K562 (cell line): Measurements from ENCODE around the gene TRAF3IP3. TPM values are rescaled to one million over a fixed set of nuclear protein-coding genes. Genes with fewer than 3 reads are reported as not detected.

Source experiments
- AFF1 ChIP-seq, 2 experiments: fragments of 450-650 bp; IDR thresholded peaks; 2 replicates each; pipeline ENCODE4 v1.6.1; 2018; ENCODE audit warnings: mild to moderate bottlenecking in 2 of 2, low read depth in 1 of 2; ENCODE audit not compliant: partially characterized antibody in 2 of 2
- ARID3B ChIP-seq: fragments of 250-450 bp; sonication (Bioruptor Pico); IDR thresholded peaks from 2 replicates; pipeline ENCODE4 v1.4.0; 2020; ENCODE audit warnings: borderline replicate concordance
- CBX3 ChIP-seq, 2 experiments: IDR thresholded peaks; 1 replicate in 1 of 2; 2 replicates in 1 of 2; pipeline ENCODE4 v1.6.1; 2012; ENCODE audit warnings: inconsistent platforms in 2 of 2, low read length in 2 of 2, borderline replicate concordance in 1 of 2, control low read depth in 1 of 2
- CREBBP ChIP-seq: IDR thresholded peaks from one replicate; pipeline ENCODE4 v1.6.1; 2012; ENCODE audit warnings: low read depth, mild to moderate bottlenecking, control low read depth, inconsistent platforms, low read length
- DPF2 ChIP-seq: fragments of 450-650 bp; IDR thresholded peaks from 2 replicates; pipeline ENCODE4 v1.6.1; 2016
- ESRRB ChIP-seq: fragments of 250-450 bp; sonication (Bioruptor Pico); IDR thresholded peaks from 2 replicates; pipeline ENCODE4 v1.5.0; 2020; ENCODE audit warnings: mild to moderate bottlenecking, moderate library complexity, borderline replicate concordance
- FOXK1 ChIP-seq: sonication (generic); formaldehyde crosslinking; IDR thresholded peaks from 2 replicates; pipeline ENCODE4 v1.8.0; 2022; ENCODE audit warnings: missing genetic modification reagents, mild to moderate bottlenecking, borderline replicate concordance
- KHSRP ChIP-seq: fragments of 450-650 bp; IDR thresholded peaks from 2 replicates; pipeline ENCODE4 v1.6.1; 2017
- PHB ChIP-seq: fragments of 250-450 bp; sonication (Bioruptor Pico); IDR thresholded peaks from 2 replicates; pipeline ENCODE4 v1.5.0; 2021
- PHTF2 ChIP-seq: fragments of 250-450 bp; sonication (Bioruptor Pico); IDR thresholded peaks from 2 replicates; pipeline ENCODE4 v1.5.0; 2021; ENCODE audit warnings: mild to moderate bottlenecking
- POLR3A ChIP-seq: IDR thresholded peaks from 2 replicates; pipeline ENCODE4 v1.6.1; 2011; ENCODE audit warnings: borderline replicate concordance, mild to moderate bottlenecking, moderate library complexity; ENCODE audit not compliant: insufficient read length, insufficient read depth; ENCODE audit errors: extremely low read depth
- RBM14 ChIP-seq: fragments of 200-400 bp; formaldehyde crosslinking; IDR thresholded peaks from 2 replicates; pipeline ENCODE4 v1.6.1; 2018; ENCODE audit warnings: low read depth, mild to moderate bottlenecking, low read length, moderate library complexity, borderline replicate concordance; ENCODE audit not compliant: insufficient read depth
- RFX1 ChIP-seq: fragments of 450-650 bp; IDR thresholded peaks from 2 replicates; pipeline ENCODE4 v1.6.1; 2016; ENCODE audit warnings: mild to moderate bottlenecking, moderate library complexity
- SAFB2 ChIP-seq: fragments of 200-400 bp; formaldehyde crosslinking; IDR thresholded peaks from 2 replicates; pipeline ENCODE4 v1.6.1; 2018; ENCODE audit warnings: borderline replicate concordance, low read length, low read depth, moderate library complexity; ENCODE audit not compliant: severe bottlenecking
- SPI1 ChIP-seq: IDR thresholded peaks from 2 replicates; pipeline ENCODE4 v1.6.1; 2011; ENCODE audit warnings: low read depth, low read length, control low read depth, borderline replicate concordance
- U2AF1 ChIP-seq: fragments of 200-400 bp; formaldehyde crosslinking; optimal IDR thresholded peaks from 2 replicates; pipeline ENCODE3; 2017; ENCODE audit warnings: mild to moderate bottlenecking, low read depth, low read length, moderate library complexity
- XRCC3 ChIP-seq: fragments of 450-650 bp; IDR thresholded peaks from 2 replicates; pipeline ENCODE4 v1.6.1; 2017; ENCODE audit warnings: mild to moderate bottlenecking, moderate library complexity
- ZNF140 ChIP-seq: fragments of 250-450 bp; sonication (Bioruptor Pico); IDR thresholded peaks from 2 replicates; pipeline ENCODE4 v1.8.0; 2021; ENCODE audit warnings: moderate library complexity, mild to moderate bottlenecking, inconsistent platforms
- ZNF212 ChIP-seq: fragments of 450-650 bp; formaldehyde crosslinking; IDR thresholded peaks from 2 replicates; pipeline ENCODE4 v1.4.0; 2020; ENCODE audit warnings: mild to moderate bottlenecking
- ZNF740 ChIP-seq, 3 experiments: fragments of 200-800 bp in 1 of 3; sonication (Bioruptor generic) in 1 of 3; sonication (generic) in 1 of 3; formaldehyde crosslinking in 1 of 3; IDR thresholded peaks; 2 replicates each; pipeline versions ENCODE4 v1.6.1 to v1.8.0; 2016 to 2022; ENCODE audit warnings: mild to moderate bottlenecking in 2 of 3, missing compliant biosample characterization in 2 of 3, missing genetic modification characterization in 2 of 3, missing genetic modification reagents in 1 of 3
- ZZZ3 ChIP-seq: fragments of 450-650 bp; IDR thresholded peaks from 2 replicates; pipeline ENCODE4 v1.6.1; 2016; ENCODE audit warnings: antibody characterized with exemption, mild to moderate bottlenecking, moderate library complexity
- polyA plus RNA-seq, 8 experiments: library from polyadenylated mRNA; depleted of rRNA in 4 of 8; stranded (reverse) in 5 of 8; unstranded in 3 of 8; fragments of >200 nt; fragmentation: Nextera tagmentation in 2 of 8; fragmentation: Illumina TruSeq in 1 of 8; extraction: Ambion mirVana in 2 of 8; extraction: Trizol in 1 of 8; gene quantifications; 2 replicates each; pipeline versions ENCODE4 v1.2.1 to v1.2.3, GENCODE V29; 2011 to 2014; ENCODE audit warnings: inconsistent platforms in 1 of 8, missing spikeins in 1 of 8
- total RNA-seq, 7 experiments: library from RNA; depleted of rRNA in 6 of 7; stranded (reverse); fragments of >200 nt in 6 of 7; fragmentation: Illumina TruSeq in 2 of 7; extraction: Trizol in 2 of 7; gene quantifications; 2 replicates each; pipeline versions ENCODE4 v1.2.1 to v1.2.3, GENCODE V29; 2011 to 2021; ENCODE audit warnings: low replicate concordance in 1 of 7

Gene TRAF3IP3
- total and polyA plus RNA-seq, 9 of the 15 experiments (the other 6 are each of a cell fraction or from before 2014, with no cell fraction given), result 0.06 to 1.1 (median 0.31) TPM

- TF ChIP-seq ZZZ3 (no peak), ESRRB (CRISPR knock-in tag) (no peak), ARID3B (CRISPR knock-in tag) (no peak), FOXK1 (CRISPR knock-in tag) (peak; percentile 84; the same call in 1 of the 2 replicates), ZNF140 (no peak), KHSRP (no peak), CBX3 (IDR thresholded peaks at IDR 0.05; ENCODE audit: borderline replicate concordance in 1 of 2, low read length in 2 of 2) (peak in 1 of 2 experiments; percentile 40; a peak in 1 of 3 replicates), PHTF2 (CRISPR knock-in tag) (no peak), XRCC3 (no peak), DPF2 (peak; percentile 94), ZNF212 (CRISPR knock-in tag) (no peak), RBM14 (no peak), RFX1 (no peak), U2AF1 (no peak), SPI1 (peak; percentile 70), AFF1 (IDR thresholded peaks at IDR 0.05; ENCODE audit: low read depth in 1 of 2, partially characterized antibody in 2 of 2) (peak; percentile 44 to 58), CREBBP (no peak), PHB (CRISPR knock-in tag) (no peak), POLR3A (no peak), SAFB2 (no peak), ZNF740 (CRISPR knock-in tag; IDR thresholded peaks at IDR 0.05) (no peak), ZNF740 (tag; IDR thresholded peaks at IDR 0.05) (no peak)
Measured at GRCh38 chr1:209827384-209828262, 71.8 kb downstream of the TRAF3IP3 start, which contains the start of gene UTP25 (continued).
